ENCODE measurements around the gene PLD4. TPM values are rescaled to one million over a fixed set of nuclear protein-coding genes. Genes with fewer than 3 reads are reported as not detected.

The PLD4 gene
- total and polyA plus RNA-seq, 9 of the 15 experiments (the other 6 are each of a cell fraction or from before 2014, with no cell fraction given) = 0.18 to 0.24 TPM; not detected in 7

- Histone ChIP-seq H3K9me1 (ENCODE audit: control insufficient read depth, insufficient read depth, low read length) (no peaks in the 10 kb centered on the region), H3K79me2 (ENCODE audit: control insufficient read depth, insufficient read depth, low read length) (no peaks in the 10 kb centered on the region), H4K20me1 (replicated peaks; ENCODE audit: control insufficient read depth, insufficient read depth, low read length) (no peaks in the 10 kb centered on the region), H3K27ac (ENCODE audit: extremely low read depth, low read depth, low read length) (no peak overlapping the region), H3K4me2 (ENCODE audit: insufficient read depth, low read length) (no peak overlapping the region), H3K4me1 (replicated peaks in 1 of 2; ENCODE audit: control insufficient read depth in 2 of 2, insufficient read depth in 2 of 2, low read length in 2 of 2) (no peaks in the 10 kb centered on the region), H2AFZ (ENCODE audit: low read depth, low read length) (no peak overlapping the region), H3K4me3 (no peak overlapping the region), H3K9me3 (replicated peaks; ENCODE audit: control insufficient read depth, insufficient read depth, low read depth, low read length) (0 out of 2 replicates have a peak, but pooled peaks cover 2% of the 10 kb centered on the region), H3K36me3 (ENCODE audit: control insufficient read depth, insufficient read depth, low read length) (no peaks in the 10 kb centered on the region), H3K27me3 (ENCODE audit: control insufficient read depth in 2 of 2, insufficient read depth in 2 of 2, low read length in 2 of 2) (no peaks in the 10 kb centered on the region; a peak in 2 of 5 replicates), H3K9ac (ENCODE audit: insufficient read depth in 1 of 2, low read depth in 2 of 2, low read length in 2 of 2) (no peak overlapping the region)
- intact Hi-C loops (cut with micrococcal nuclease) (no loop called here), in situ Hi-C loops (cut with MboI) (no loop called here)
- ChIA-PET CTCF (ENCODE audit: low intra/inter-chr PET ratio) (no interaction called here), POLR2A (no interaction called here)
- 15% methylated on average over 9 of the region's 9 CpGs for WGBS (ENCODE audit: insufficient coverage, low coverage, missing lambda C conversion rate)
- no peak for ATAC-seq
- TF ChIP-seq CBX2 (IDR thresholded peaks at IDR 0.05; ENCODE audit: insufficient read depth, low read length, poor library complexity, severe bottlenecking) (no peak), PRDM10 (IDR thresholded peaks at IDR 0.05; ENCODE audit: partially characterized antibody) (peak; percentile 52)
- FAIRE-seq = no peak
- no peak for DNase-seq (ENCODE audit: extremely low read depth in 1 of 4, low spot score in 3 of 4)
- BruUV-seq (replicated peaks) = no TSS peak
These were observed 7.6 kb upstream of the PLD4 start for GRCh38 chr14:104917116-104917515.
